A549 (cell line): ENCODE data around the gene RPL23. TPM values are rescaled to one million over a fixed set of nuclear protein-coding genes. Genes with fewer than 3 reads are reported as not detected.

ENCODE experiments used
- ATAC-seq, 2 experiments: fragments of 200-7000 bp in 1 of 2; fragments of >200 bp in 1 of 2; cut with Nextera tagmentation in 1 of 2; cut with Tn5 transposase in 1 of 2; 3 replicates each; pipeline versions ENCODE4 v1.8.0 to v1.9.1; 2018 to 2020; ENCODE audit warnings: mild to moderate bottlenecking in 1 of 2, moderate library complexity in 1 of 2
- CTCF ChIA-PET: fragments of 300-600 bp; sonication (Branson Sonifier 250); formaldehyde crosslinking; extraction: SDS; loops from one replicate; lab custom pipeline; 2021; ENCODE audit warnings: antibody characterized with exemption, inconsistent platforms; lab: Yijun Ruan, JAX
- POLR2A ChIA-PET: fragments of 350-600 bp; formaldehyde crosslinking; extraction: SDS; loops from one replicate; lab custom pipeline; 2021; ENCODE audit warnings: antibody characterized with exemption, inconsistent platforms; lab: Yijun Ruan, JAX
- DNase-seq, 2 experiments: peaks; one replicate each; pipeline versions ENCODE4 v3.0.0 to v3.0.0-alpha.2; 2011 to 2016; ENCODE audit warnings: low read depth in 1 of 2, low spot score in 1 of 2
- FAIRE-seq: peaks from 2 replicates; lab custom pipeline; 2011; peaks lifted over from hg19 to GRCh38; lab: Jason Lieb, UNC
- H3K27ac ChIP-seq, 2 experiments: fragments of >200 bp; sonication (Bioruptor Twin); formaldehyde crosslinking; 3 replicates each; pipeline ENCODE4 v1.5.1; 2016 to 2017
- H3K4me1 ChIP-seq: fragments of >200 bp; sonication (Bioruptor Twin); formaldehyde crosslinking; 3 replicates; pipeline ENCODE4 v1.6.1; 2016
- H3K4me2 ChIP-seq: fragments of >200 bp; sonication (Bioruptor Twin); formaldehyde crosslinking; 3 replicates; pipeline ENCODE4 v1.6.1; 2016
- H3K4me3 ChIP-seq: fragments of >200 bp; sonication (Bioruptor Twin); formaldehyde crosslinking; 3 replicates; pipeline ENCODE4 v1.5.1; 2016
- H3K9me3 ChIP-seq: fragments of >200 bp; sonication (Bioruptor Twin); formaldehyde crosslinking; 3 replicates; pipeline ENCODE4 v1.6.1; 2016
- CHD4 ChIP-seq: fragments of 200-600 bp; sonication (generic); IDR thresholded peaks from 2 replicates; pipeline ENCODE4 v1.6.1; 2016; ENCODE audit warnings: antibody characterized with exemption, mild to moderate bottlenecking, borderline replicate concordance
- EHMT2 ChIP-seq: fragments of 200-600 bp; sonication (generic); IDR thresholded peaks from 2 replicates; pipeline ENCODE4 v1.6.1; 2016; ENCODE audit warnings: antibody characterized with exemption, low read depth, mild to moderate bottlenecking, moderate library complexity
- EP300 ChIP-seq, 2 experiments: fragments of >200 bp; sonication (Bioruptor Twin); formaldehyde crosslinking; IDR thresholded peaks; 2 replicates in 1 of 2; 3 replicates in 1 of 2; pipeline ENCODE4 v1.6.1; 2016 to 2017
- ESRRA ChIP-seq: fragments of 150-350 bp; IDR thresholded peaks from 2 replicates; pipeline ENCODE4 v1.6.1; 2014; ENCODE audit warnings: mild to moderate bottlenecking, low read length, borderline replicate concordance
- GATA3 ChIP-seq: IDR thresholded peaks from 2 replicates; pipeline ENCODE4 v1.6.1; 2012; ENCODE audit warnings: borderline replicate concordance
- HOXB13 ChIP-seq: fragments of 250-450 bp; sonication (Bioruptor Pico); IDR thresholded peaks from 2 replicates; pipeline ENCODE4 v1.5.0; 2020; ENCODE audit warnings: low read depth, mild to moderate bottlenecking, moderate library complexity
- HOXB5 ChIP-seq: fragments of 250-450 bp; sonication (Bioruptor Pico); IDR thresholded peaks from 2 replicates; pipeline ENCODE4 v1.5.0; 2020; ENCODE audit warnings: mild to moderate bottlenecking, moderate library complexity
- JUN ChIP-seq, 2 experiments: fragments of >200 bp; sonication (Bioruptor Twin); formaldehyde crosslinking; IDR thresholded peaks; 2 replicates in 1 of 2; 3 replicates in 1 of 2; pipeline ENCODE4 v1.6.1; 2016 to 2017
- KDM5A ChIP-seq: fragments of 200-600 bp; sonication (generic); IDR thresholded peaks from 2 replicates; pipeline ENCODE4 v1.6.1; 2016; ENCODE audit warnings: antibody characterized with exemption, mild to moderate bottlenecking
- MAZ ChIP-seq: fragments of 150-350 bp; IDR thresholded peaks from 2 replicates; pipeline ENCODE4 v1.6.1; 2014; ENCODE audit warnings: antibody characterized with exemption, low read depth, low read length, borderline replicate concordance
- MYC ChIP-seq: IDR thresholded peaks from 2 replicates; pipeline ENCODE4 v1.6.1; 2012; ENCODE audit warnings: mild to moderate bottlenecking, inconsistent platforms, low read length, improper control_type of control experiment, borderline replicate concordance
- NPAS2 ChIP-seq: fragments of 250-450 bp; sonication (Bioruptor Pico); IDR thresholded peaks from 2 replicates; pipeline ENCODE4 v1.8.0; 2022; ENCODE audit warnings: mild to moderate bottlenecking, moderate library complexity, borderline replicate concordance
- PHF8 ChIP-seq: fragments of 200-600 bp; sonication (generic); IDR thresholded peaks from 2 replicates; pipeline ENCODE4 v1.6.1; 2016; ENCODE audit warnings: low read depth, mild to moderate bottlenecking, antibody characterized with exemption, moderate library complexity, borderline replicate concordance
- POLR2A ChIP-seq: IDR thresholded peaks from 2 replicates; pipeline ENCODE4 v1.6.1; 2012; ENCODE audit warnings: mild to moderate bottlenecking, low read length
- RAD21 ChIP-seq, 2 experiments: fragments of >200 bp in 1 of 2; sonication (Bioruptor Twin) in 1 of 2; formaldehyde crosslinking in 1 of 2; IDR thresholded peaks in 1 of 2; conservative IDR thresholded peaks in 1 of 2; 2 replicates in 1 of 2; 3 replicates in 1 of 2; pipeline ENCODE4 v1.6.1; 2012 to 2018; ENCODE audit warnings: inconsistent platforms in 1 of 2
- RFX5 ChIP-seq: fragments of 450-650 bp; IDR thresholded peaks from 2 replicates; pipeline ENCODE4 v1.7.1; 2014; ENCODE audit warnings: antibody characterized with exemption, mild to moderate bottlenecking, moderate library complexity
- RNF2 ChIP-seq: fragments of 200-600 bp; sonication (generic); IDR thresholded peaks from 2 replicates; pipeline ENCODE4 v1.6.1; 2016; ENCODE audit warnings: low read depth, mild to moderate bottlenecking, antibody characterized with exemption, moderate library complexity, borderline replicate concordance
- SMC3 ChIP-seq: fragments of >200 bp; sonication (Bioruptor Twin); formaldehyde crosslinking; IDR thresholded peaks from 3 replicates; pipeline ENCODE4 v1.6.1; 2018; ENCODE audit warnings: inconsistent platforms
- SREBF2 ChIP-seq: fragments of 450-650 bp; IDR thresholded peaks from 2 replicates; pipeline ENCODE4 v1.6.1; 2014; ENCODE audit warnings: mild to moderate bottlenecking, moderate library complexity
- TFCP2L1 ChIP-seq: fragments of 250-450 bp; sonication (Bioruptor Pico); IDR thresholded peaks from 2 replicates; pipeline ENCODE4 v1.5.0; 2021; ENCODE audit warnings: mild to moderate bottlenecking
- ZNF302 ChIP-seq: fragments of 250-450 bp; sonication (Bioruptor Pico); IDR thresholded peaks from 2 replicates; pipeline ENCODE4 v1.9.0; 2021; ENCODE audit warnings: inconsistent platforms, mild to moderate bottlenecking, moderate library complexity
- WGBS: methylation state at CpG from one replicate; pipeline ENCODE4 v1.1.6; 2017; ENCODE audit errors: missing lambda C conversion rate; 5-methylcytosine and 5-hydroxymethylcytosine counted together
- polyA plus RNA-seq, 4 experiments: library from polyadenylated mRNA; depleted of rRNA in 3 of 4; stranded (reverse); fragments of >200 nt; fragmentation: RNase III in 1 of 4; extraction: RNeasy Plus Mini Kit Qiagen cat#74134 plus additional on column Dnase treatment in 1 of 4; gene quantifications; 2 replicates in 3 of 4; 3 replicates in 1 of 4; pipeline ENCODE4 v1.2.3, GENCODE V29; 2011 to 2017
- TF ChIP-seq, protein P1 (sequence below): fragments of >200 bp; sonication (Bioruptor Twin); formaldehyde crosslinking; IDR thresholded peaks from 3 replicates; pipeline ENCODE4 v1.6.1; 2016
- TF ChIP-seq, protein P2 (sequence below): IDR thresholded peaks from 2 replicates; pipeline ENCODE4 v1.6.1; 2012
- TF ChIP-seq, protein P3 (sequence below): fragments of 250-450 bp; sonication (Bioruptor Pico); IDR thresholded peaks from 2 replicates; pipeline ENCODE4 v1.5.0; 2020; ENCODE audit warnings: low read depth, mild to moderate bottlenecking, moderate library complexity
- TF ChIP-seq, protein P4 (sequence below): fragments of 450-650 bp; IDR thresholded peaks from 2 replicates; pipeline ENCODE4 v1.6.1; 2014; ENCODE audit warnings: antibody characterized with exemption

Gene RPL23
- polyA plus RNA-seq, 2 of the 4 experiments (the other 2 are of a cell fraction): 2,715 to 2,969 TPM

DNA sequence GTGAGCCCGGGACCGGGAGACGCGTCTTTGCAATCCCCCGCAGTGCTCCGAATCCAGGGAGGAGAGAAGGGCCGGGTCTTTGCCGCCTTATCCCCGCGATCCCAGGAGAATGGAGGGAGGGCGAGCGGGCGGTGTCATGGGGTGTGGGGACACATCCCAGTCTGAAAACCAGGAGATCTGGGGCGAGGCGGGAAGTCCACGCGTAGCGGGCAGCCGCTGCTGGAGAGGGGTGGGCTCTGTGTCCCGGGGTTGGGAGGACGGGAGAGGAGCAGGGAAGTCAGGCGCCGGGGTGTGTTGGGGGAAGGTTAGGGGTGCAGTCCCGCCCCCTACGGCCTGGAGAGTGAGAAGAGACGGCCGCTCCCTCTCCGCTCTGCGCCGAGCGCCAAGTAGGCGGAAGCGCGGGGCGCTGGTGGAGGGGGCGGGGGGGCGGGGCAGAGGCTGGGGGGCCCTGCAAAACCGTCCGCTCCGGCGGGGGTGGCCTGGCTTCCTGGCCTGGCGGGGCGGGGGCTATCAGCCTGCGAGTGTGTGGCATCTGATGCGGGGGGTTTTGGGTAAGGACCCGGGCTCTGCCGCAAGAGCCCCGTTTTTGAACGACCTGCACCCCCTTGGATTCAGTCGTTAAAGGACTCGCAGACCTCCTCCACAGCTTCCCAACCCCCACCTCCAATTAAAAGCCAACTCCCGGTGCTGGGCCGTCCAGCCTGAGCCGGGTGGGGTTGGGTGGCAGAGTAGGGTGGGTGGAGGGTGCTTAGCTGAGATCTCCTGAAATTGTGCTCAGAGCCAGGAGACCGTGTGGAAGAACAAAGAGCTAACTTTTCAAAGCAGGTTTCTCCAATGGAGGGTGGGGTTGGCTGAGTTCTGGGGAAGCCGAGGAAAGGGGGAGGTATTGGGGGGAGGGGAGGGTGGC, 17.0 kb upstream of the RPL23 start:
- FAIRE-seq: no peak

DNA sequence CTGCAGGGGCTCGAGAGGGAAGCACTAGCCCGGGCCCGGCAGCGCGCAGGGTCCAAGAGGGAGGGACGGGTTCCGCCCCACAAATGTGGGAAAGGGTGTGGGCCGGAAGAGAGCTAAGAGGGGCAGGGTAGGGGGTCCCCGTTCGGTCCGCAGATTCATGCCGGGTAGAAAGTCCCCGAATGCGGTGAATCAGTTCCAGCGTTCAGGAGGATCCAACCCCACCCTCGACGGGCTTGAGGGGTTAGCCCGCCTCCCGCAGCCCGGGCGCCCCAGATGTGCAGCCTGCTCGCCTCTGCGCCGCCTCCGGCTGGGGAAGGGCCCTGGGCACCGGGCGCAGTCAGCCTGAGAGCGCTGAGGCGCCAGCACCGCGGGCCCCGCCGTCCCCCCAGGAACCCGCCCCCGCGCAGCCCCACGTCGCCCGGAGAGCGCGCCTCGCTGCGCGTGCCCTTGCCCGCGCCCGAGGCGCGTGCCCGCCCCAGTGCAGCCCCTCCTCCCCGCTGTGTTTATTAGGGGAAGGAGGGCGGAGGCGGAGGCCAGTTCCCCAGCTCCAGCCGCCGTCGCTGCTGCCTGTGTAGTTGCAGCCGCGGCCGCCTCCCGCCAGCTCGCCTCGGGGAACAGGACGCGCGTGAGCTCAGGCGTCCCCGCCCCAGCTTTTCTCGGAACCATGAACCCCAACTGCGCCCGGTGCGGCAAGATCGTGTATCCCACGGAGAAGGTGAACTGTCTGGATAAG, 16.2 kb upstream of the RPL23 start, which contains the start of gene LASP1:
TSS of gene LASP1 (plus strand) at position 533 of the 733 bp plus-strand sequence. CDS start at position 665, 132 bp downstream.
- peaks cover 30% of the 10 kb centered on the region for H3K4me1 ChIP-seq
- peak; percentile 88 for TF ChIP-seq JUN (IDR thresholded peaks at IDR 0.05)
- TF ChIP-seq SMC3: no peak; the same call in 2 of the 3 replicates
- TF ChIP-seq, protein P1, sequence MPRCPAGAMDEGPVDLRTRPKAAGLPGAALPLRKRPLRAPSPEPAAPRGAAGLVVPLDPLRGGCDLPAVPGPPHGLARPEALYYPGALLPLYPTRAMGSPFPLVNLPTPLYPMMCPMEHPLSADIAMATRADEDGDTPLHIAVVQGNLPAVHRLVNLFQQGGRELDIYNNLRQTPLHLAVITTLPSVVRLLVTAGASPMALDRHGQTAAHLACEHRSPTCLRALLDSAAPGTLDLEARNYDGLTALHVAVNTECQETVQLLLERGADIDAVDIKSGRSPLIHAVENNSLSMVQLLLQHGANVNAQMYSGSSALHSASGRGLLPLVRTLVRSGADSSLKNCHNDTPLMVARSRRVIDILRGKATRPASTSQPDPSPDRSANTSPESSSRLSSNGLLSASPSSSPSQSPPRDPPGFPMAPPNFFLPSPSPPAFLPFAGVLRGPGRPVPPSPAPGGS: peak; percentile 93; the same call in 2 of the 3 replicates
- TF ChIP-seq RNF2: no peak
- TF ChIP-seq ESRRA: no peak
- TF ChIP-seq GATA3: peak; percentile 15; the same call in 1 of the 2 replicates
- TF ChIP-seq POLR2A: peak; percentile 98
- TF ChIP-seq ZNF302 (CRISPR knock-in tag): no peak
- TF ChIP-seq TFCP2L1 (CRISPR knock-in tag): no peak
- TF ChIP-seq NPAS2 (CRISPR knock-in tag): no peak
- no peak for TF ChIP-seq EP300 (IDR thresholded peaks at IDR 0.05)
- no peak for TF ChIP-seq CHD4
- no peak for TF ChIP-seq MAZ
- peak; percentile 74; the same call in 1 of the 2 replicates for TF ChIP-seq PHF8
- no peak; the same call in 1 of the 2 replicates for TF ChIP-seq RFX5
- no peak for TF ChIP-seq KDM5A
- TF ChIP-seq, protein P2, sequence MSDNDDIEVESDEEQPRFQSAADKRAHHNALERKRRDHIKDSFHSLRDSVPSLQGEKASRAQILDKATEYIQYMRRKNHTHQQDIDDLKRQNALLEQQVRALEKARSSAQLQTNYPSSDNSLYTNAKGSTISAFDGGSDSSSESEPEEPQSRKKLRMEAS: peak; percentile 56
- TF ChIP-seq, protein P3, sequence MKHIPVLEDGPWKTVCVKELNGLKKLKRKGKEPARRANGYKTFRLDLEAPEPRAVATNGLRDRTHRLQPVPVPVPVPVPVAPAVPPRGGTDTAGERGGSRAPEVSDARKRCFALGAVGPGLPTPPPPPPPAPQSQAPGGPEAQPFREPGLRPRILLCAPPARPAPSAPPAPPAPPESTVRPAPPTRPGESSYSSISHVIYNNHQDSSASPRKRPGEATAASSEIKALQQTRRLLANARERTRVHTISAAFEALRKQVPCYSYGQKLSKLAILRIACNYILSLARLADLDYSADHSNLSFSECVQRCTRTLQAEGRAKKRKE (CRISPR knock-in tag): no peak; the same call in 1 of the 2 replicates
- no peak for TF ChIP-seq HOXB13
- TF ChIP-seq SREBF2: no peak
- 0 out of 2 replicates have a peak, but pooled peaks have one; percentile 27 for TF ChIP-seq MYC
- TF ChIP-seq RAD21 (conservative IDR thresholded peaks at IDR 0.05 in 1 of 2, IDR thresholded peaks at IDR 0.05 in 1 of 2): no peak; a peak in 1 of 5 replicates
- no peak for TF ChIP-seq EHMT2
- TF ChIP-seq, protein P4, sequence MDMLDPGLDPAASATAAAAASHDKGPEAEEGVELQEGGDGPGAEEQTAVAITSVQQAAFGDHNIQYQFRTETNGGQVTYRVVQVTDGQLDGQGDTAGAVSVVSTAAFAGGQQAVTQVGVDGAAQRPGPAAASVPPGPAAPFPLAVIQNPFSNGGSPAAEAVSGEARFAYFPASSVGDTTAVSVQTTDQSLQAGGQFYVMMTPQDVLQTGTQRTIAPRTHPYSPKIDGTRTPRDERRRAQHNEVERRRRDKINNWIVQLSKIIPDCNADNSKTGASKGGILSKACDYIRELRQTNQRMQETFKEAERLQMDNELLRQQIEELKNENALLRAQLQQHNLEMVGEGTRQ: peak; percentile 18; the same call in 1 of the 2 replicates
- TF ChIP-seq HOXB5 (CRISPR knock-in tag): peak; percentile 81

More for the DNA sequence above, 17.0 kb upstream of the RPL23 start:
- peak overlapping the region; percentile 98 for H3K27ac ChIP-seq
- peaks cover 39% of the 10 kb centered on the region for H3K4me1 ChIP-seq
- peak; percentile 29 to 67; a peak in 1 of 5 replicates for TF ChIP-seq JUN (IDR thresholded peaks at IDR 0.05)
- TF ChIP-seq PHF8: peak; percentile 38
- TF ChIP-seq RAD21 (conservative IDR thresholded peaks at IDR 0.05 in 1 of 2, IDR thresholded peaks at IDR 0.05 in 1 of 2): 0 out of 5 replicates have a peak, but pooled peaks of 1 of the 2 experiments have one; percentile 4
- TF ChIP-seq GATA3: peak; percentile 8; the same call in 1 of the 2 replicates
- TF ChIP-seq, protein P3 (CRISPR knock-in tag): no peak
- ChIA-PET POLR2A (interaction anchor here (0.7 to 6.5 kb wide), 23 partner anchors 9 to 329 kb away, joined by 3 to 83 read pairs (median 7); partner anchors contain the start of genes FBXO47, MLLT6, PSMB3 and RPL19), CTCF (interaction anchor here (0.6 to 6.4 kb wide), 29 partner anchors 9 to 336 kb away, joined by 3 to 90 read pairs (median 5); partner anchors contain the start of genes FBXO47, LASP1NB and PLXDC1)
- DNase-seq (peak; percentile 68 to 73), ATAC-seq (peak; percentile 33 to 57)
- H3K4me2 ChIP-seq: peak overlapping the region; percentile 78
- WGBS: 0% methylated on average over 21 of the region's 56 CpGs
- no peaks in the 10 kb centered on the region for H3K9me3 ChIP-seq
- peak overlapping the region; percentile 94 for H3K4me3 ChIP-seq

More for the DNA sequence above, 16.2 kb upstream of the RPL23 start, which contains the start of gene LASP1:
- no peaks in the 10 kb centered on the region for H3K9me3 ChIP-seq
- ChIA-PET CTCF (interaction anchor here (0.8 to 6.4 kb wide), 18 partner anchors 11 to 305 kb away, joined by 3 to 90 read pairs (median 4); partner anchors contain the start of gene FBXO47), POLR2A (interaction anchor here (0.6 to 6.5 kb wide), 24 partner anchors 8 to 330 kb away, joined by 3 to 83 read pairs (median 6); partner anchors contain the start of genes CWC25, FBXO47, MLLT6 and PIP4K2B)
- ATAC-seq (peak; percentile 48 to 72), DNase-seq (peak; percentile 83 to 90), FAIRE-seq (no peak)
- H3K27ac ChIP-seq: peak within 1 kb of the TSS; percentile 98
- peak within 1 kb of the TSS; percentile 94 for H3K4me3 ChIP-seq
- peak within 1 kb of the TSS; percentile 78 for H3K4me2 ChIP-seq
- 3% methylated on average over 42 of the region's 73 CpGs for WGBS
